HEK293T (cell line): Measurements from ENCODE around the gene PLEKHM1.
"Not testable (repeated sequence)": the region's sequence is repeated elsewhere in the genome, so short reads cannot be mapped to it uniquely, and the experiment has no call there.

Experiments
- ARNT ChIP-seq: fragments of 450-650 bp; IDR thresholded peaks from 2 replicates; pipeline ENCODE4 v1.6.1; 2017; ENCODE audit warnings: mild to moderate bottlenecking
- SUZ12 ChIP-seq: fragments of 450-650 bp; IDR thresholded peaks from 2 replicates; pipeline ENCODE4 v1.6.1; 2016; ENCODE audit warnings: mild to moderate bottlenecking

DNA sequence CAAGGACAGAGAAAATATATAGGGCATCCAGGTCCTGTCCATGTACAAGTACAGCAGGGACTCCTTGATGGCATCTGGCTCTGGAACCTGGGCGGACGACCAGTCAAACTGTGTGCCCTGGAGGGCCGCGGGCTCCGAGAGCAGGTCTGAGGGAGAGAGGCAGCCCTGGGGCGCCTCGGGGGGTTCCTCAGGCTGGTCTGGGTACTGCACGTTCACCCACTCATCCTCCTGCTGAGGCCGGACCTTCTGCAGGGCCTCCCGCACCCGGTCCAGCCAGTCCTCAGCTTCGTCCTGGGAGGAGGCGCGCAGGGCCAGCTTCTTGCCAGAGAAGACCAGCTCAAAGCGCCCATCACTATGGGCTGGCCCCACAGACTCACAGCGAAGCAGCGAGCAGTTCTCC lies 36.8 kb downstream of the PLEKHM1 start:
- not testable (repeated sequence) for TF ChIP-seq ARNT, SUZ12
